H1 (cell line): ENCODE results near the gene ADORA1. TPM values are rescaled to one million over a fixed set of nuclear protein-coding genes. Genes with fewer than 3 reads are reported as not detected.

ENCODE experiments used
- CTCF ChIA-PET: fragments of 300-600 bp; sonication (Branson Sonifier 250); formaldehyde crosslinking; loops from one replicate; lab custom pipeline; 2021; ENCODE audit not compliant: partially characterized antibody; lab: Charles Lee
- POLR2A ChIA-PET: fragments of 300-600 bp; sonication (Branson Sonifier 250); formaldehyde crosslinking; loops from one replicate; lab custom pipeline; 2021; ENCODE audit warnings: inconsistent platforms; ENCODE audit not compliant: partially characterized antibody; lab: Charles Lee
- DNase-seq, 2 experiments: peaks; one replicate each; pipeline versions ENCODE4 v3.0.0 to v3.0.0-alpha.2; 2010 to 2022; ENCODE audit warnings: low spot score in 2 of 2, low read depth in 1 of 2, mixed read lengths in 1 of 2
- FAIRE-seq: peaks from 2 replicates; lab custom pipeline; 2011; peaks lifted over from hg19 to GRCh38; lab: Jason Lieb, UNC
- H2AFZ ChIP-seq: 2 replicates; pipeline ENCODE4 v1.8.1; 2012; ENCODE audit warnings: low read length, inconsistent platforms
- H2AK5ac ChIP-seq: 2 replicates; pipeline ENCODE4 v1.6.1; 2013; ENCODE audit warnings: low read depth, low read length
- H2BK120ac ChIP-seq: replicated peaks from 2 replicates; pipeline ENCODE3; 2013; ENCODE audit warnings: low read depth, low read length, inconsistent platforms
- H2BK12ac ChIP-seq: 2 replicates; pipeline ENCODE4 v1.6.1; 2013; ENCODE audit warnings: low read depth, low read length
- H2BK15ac ChIP-seq: 2 replicates; pipeline ENCODE4 v1.6.1; 2013; ENCODE audit warnings: low read length
- H2BK20ac ChIP-seq: 2 replicates; pipeline ENCODE4 v1.6.1; 2013; ENCODE audit warnings: low read length
- H2BK5ac ChIP-seq: 2 replicates; pipeline ENCODE4 v1.6.1; 2013; ENCODE audit warnings: low read depth, low read length
- H3K14ac ChIP-seq: 2 replicates; pipeline ENCODE4 v1.6.1; 2013; ENCODE audit warnings: inconsistent platforms; ENCODE audit not compliant: insufficient read length
- H3K18ac ChIP-seq: 2 replicates; pipeline ENCODE4 v1.6.1; 2013; ENCODE audit warnings: low read length; ENCODE audit errors: extremely low read depth
- H3K23ac ChIP-seq: 2 replicates; pipeline ENCODE4 v1.6.1; 2013; ENCODE audit warnings: inconsistent platforms; ENCODE audit not compliant: insufficient read length
- H3K23me2 ChIP-seq: 2 replicates; pipeline ENCODE4 v1.6.1; 2013; ENCODE audit warnings: low read depth, low read length
- H3K27ac ChIP-seq: 2 replicates; pipeline ENCODE4 v1.6.1; 2011; ENCODE audit warnings: low read depth, low read length, inconsistent platforms
- H3K27me3 ChIP-seq, 4 experiments: replicated peaks in 1 of 4; 1 replicate in 1 of 4; 2 replicates in 3 of 4; pipeline versions ENCODE4 v1.6.1 to v1.8.1; 2011 to 2013; ENCODE audit warnings: low read length in 3 of 4, mild to moderate bottlenecking in 3 of 4, inconsistent platforms in 2 of 4, mixed read lengths in 2 of 4, moderate library complexity in 1 of 4; ENCODE audit not compliant: control insufficient read depth in 3 of 4, insufficient read depth in 3 of 4; ENCODE audit errors: extremely low read depth in 1 of 4
- H3K36me3 ChIP-seq, 4 experiments: 2 replicates each; pipeline versions ENCODE4 v1.6.1 to v1.8.1; 2011 to 2013; ENCODE audit warnings: mild to moderate bottlenecking in 4 of 4, low read length in 3 of 4, moderate library complexity in 2 of 4, control low read depth in 1 of 4, inconsistent platforms in 1 of 4; ENCODE audit not compliant: insufficient read depth in 4 of 4, control insufficient read depth in 2 of 4
- H3K4ac ChIP-seq: replicated peaks from 2 replicates; pipeline ENCODE3; 2013; ENCODE audit warnings: low read length, low read depth, mixed read lengths, inconsistent platforms; ENCODE audit not compliant: insufficient read length
- H3K4me1 ChIP-seq, 4 experiments: replicated peaks in 1 of 4; 1 replicate in 1 of 4; 2 replicates in 3 of 4; pipeline versions ENCODE4 v1.6.1 to v1.8.1; 2011 to 2013; ENCODE audit warnings: low read length in 3 of 4, inconsistent platforms in 2 of 4, mixed read lengths in 1 of 4; ENCODE audit not compliant: insufficient read depth in 4 of 4, control insufficient read depth in 3 of 4
- H3K4me2 ChIP-seq, 2 experiments: 2 replicates each; pipeline versions ENCODE4 v1.6.1 to v1.8.1; 2011 to 2013; ENCODE audit warnings: low read depth in 2 of 2, low read length in 2 of 2, control low read depth in 1 of 2, inconsistent platforms in 1 of 2, mild to moderate bottlenecking in 1 of 2; ENCODE audit not compliant: insufficient read depth in 1 of 2
- H3K4me3 ChIP-seq, 4 experiments: fragments of 200-600, 300-600 bp in 1 of 4; sonication (generic), shearing (Covaris generic), sonication (Bioruptor Twin) in 1 of 4; 2 replicates each; pipeline versions ENCODE4 v1.5.1 to v1.8.1; 2011 to 2016; ENCODE audit warnings: low read length in 4 of 4, low read depth in 3 of 4, control low read depth in 2 of 4, inconsistent platforms in 2 of 4, mild to moderate bottlenecking in 2 of 4, mixed read lengths in 1 of 4, moderate library complexity in 1 of 4; ENCODE audit not compliant: insufficient read depth in 2 of 4; ENCODE audit errors: extremely low read depth in 1 of 4
- H3K56ac ChIP-seq: replicated peaks from 2 replicates; pipeline ENCODE3; 2013; ENCODE audit warnings: low read depth, mild to moderate bottlenecking, mixed read lengths, low read length, inconsistent platforms; ENCODE audit not compliant: insufficient read length
- H3K79me1 ChIP-seq: 2 replicates; pipeline ENCODE4 v1.6.1; 2013; ENCODE audit warnings: low read depth, low read length, control low read depth
- H3K79me2 ChIP-seq, 2 experiments: 2 replicates each; pipeline versions ENCODE4 v1.6.1 to v1.8.1; 2012 to 2013; ENCODE audit warnings: low read length in 2 of 2, mild to moderate bottlenecking in 2 of 2, inconsistent platforms in 1 of 2; ENCODE audit not compliant: insufficient read depth in 2 of 2, control insufficient read depth in 1 of 2
- H3K9ac ChIP-seq, 4 experiments: replicated peaks in 1 of 4; 1 replicate in 1 of 4; 2 replicates in 3 of 4; pipeline versions ENCODE4 v1.6.1 to v1.8.1; 2011 to 2013; ENCODE audit warnings: low read depth in 3 of 4, low read length in 3 of 4, control low read depth in 2 of 4, mild to moderate bottlenecking in 2 of 4, moderate library complexity in 2 of 4, inconsistent platforms in 1 of 4; ENCODE audit errors: extremely low read depth in 1 of 4
- H3K9me3 ChIP-seq, 2 experiments: 2 replicates each; pipeline versions ENCODE4 v1.6.1 to v1.8.1; 2012 to 2013; ENCODE audit warnings: mild to moderate bottlenecking in 2 of 2, moderate library complexity in 2 of 2, control low read depth in 1 of 2, inconsistent platforms in 1 of 2, low read depth in 1 of 2, low read length in 1 of 2, mixed read lengths in 1 of 2; ENCODE audit not compliant: insufficient read depth in 2 of 2
- H4K20me1 ChIP-seq, 2 experiments: replicated peaks in 1 of 2; 2 replicates each; pipeline versions ENCODE3 to v1.8.1; 2011 to 2013; ENCODE audit warnings: inconsistent platforms in 2 of 2, low read length in 2 of 2, mild to moderate bottlenecking in 1 of 2; ENCODE audit not compliant: insufficient read depth in 2 of 2, control insufficient read depth in 1 of 2
- H4K5ac ChIP-seq: 2 replicates; pipeline ENCODE4 v1.6.1; 2013; ENCODE audit warnings: low read length, low read depth, mixed read lengths, inconsistent platforms; ENCODE audit not compliant: insufficient read length
- H4K8ac ChIP-seq: 2 replicates; pipeline ENCODE4 v1.8.0; 2013; ENCODE audit warnings: mild to moderate bottlenecking, moderate library complexity, low read length, inconsistent platforms; ENCODE audit not compliant: insufficient read depth; ENCODE audit errors: extremely low read depth
- H4K91ac ChIP-seq: replicated peaks from 2 replicates; pipeline ENCODE3; 2013; ENCODE audit warnings: low read length, mixed read lengths, inconsistent platforms; ENCODE audit not compliant: insufficient read length
- CBX8 ChIP-seq: fragments of 300-800, 300-1000 bp; sonication (generic); IDR thresholded peaks from 2 replicates; pipeline ENCODE4 v1.7.1; 2016; ENCODE audit warnings: low read depth, low read length, borderline replicate concordance
- CTCF ChIP-seq, 3 experiments: IDR thresholded peaks; 1 replicate in 2 of 3; 2 replicates in 1 of 3; pipeline versions ENCODE4 v1.5.1 to v1.6.1; 2011; ENCODE audit warnings: low read length in 3 of 3, mild to moderate bottlenecking in 3 of 3, inconsistent platforms in 2 of 3, low read depth in 1 of 3, moderate library complexity in 1 of 3; ENCODE audit not compliant: insufficient read depth in 1 of 3; ENCODE audit errors: control extremely low read depth in 1 of 3
- RAD21 ChIP-seq, 2 experiments: IDR thresholded peaks in 1 of 2; conservative IDR thresholded peaks in 1 of 2; 2 replicates each; pipeline ENCODE4 v1.6.1; 2011; ENCODE audit warnings: low read depth in 2 of 2, low read length in 2 of 2, improper control_type of control experiment in 1 of 2, inconsistent platforms in 1 of 2, mild to moderate bottlenecking in 1 of 2, moderate library complexity in 1 of 2
- WGBS, 2 experiments: shearing (Covaris generic) in 1 of 2; methylation state at CpG; one replicate each; pipeline versions ENCODE4 v1.1.6 to v1.1.7; 2013 to 2015; ENCODE audit warnings: low lambda C conversion rate in 2 of 2, mixed read lengths in 2 of 2, inconsistent platforms in 1 of 2, low coverage in 1 of 2, missing lambda C conversion rate in 1 of 2; ENCODE audit not compliant: insufficient replicate concordance in 2 of 2, insufficient coverage in 1 of 2, insufficient read length in 1 of 2; ENCODE audit errors: extremely low coverage in 1 of 2, missing lambda C conversion rate in 1 of 2; 5-methylcytosine and 5-hydroxymethylcytosine counted together
- polyA plus RNA-seq, 7 experiments: library from polyadenylated mRNA; depleted of rRNA in 3 of 7; stranded (reverse) in 5 of 7; unstranded in 2 of 7; fragments of >200 nt in 5 of 7; fragments of 200-250 nt in 2 of 7; gene quantifications; 1 replicate in 5 of 7; 2 replicates in 1 of 7; 4 replicates in 1 of 7; pipeline versions ENCODE4 v1.2.1 to v1.2.3, GENCODE V29; 2011 to 2013; ENCODE audit warnings: missing spikeins in 2 of 7, mixed read lengths in 2 of 7
- total RNA-seq: library from RNA; stranded (reverse); fragmentation: NEBNext Ultra II Directional; extraction: Animal tissue kit (Norgen Biotek cat#: 25700); gene quantifications from 2 replicates; pipeline ENCODE4 v1.2.1, GENCODE V29; 2021

ADORA1 gene
- total and polyA plus RNA-seq, 2 of the 8 experiments (the other 6 are each of a cell fraction or from before 2014, with no cell fraction given): 3.3 to 6.7 TPM

- FAIRE-seq (no peak), DNase-seq (peak in 1 of 2 experiments; percentile 45)
- Histone ChIP-seq H2AK5ac (no peak overlapping the region), H2AFZ (0 out of 2 replicates have a peak overlapping the region, but pooled peaks have one; percentile 29), H3K79me1 (no peaks in the 10 kb centered on the region), H3K9ac (no peak overlapping the region), H3K36me3 (no peaks in the 10 kb centered on the region), H3K4me3 (no peak overlapping the region), H4K91ac (no peak overlapping the region), H3K18ac (no peak overlapping the region), H2BK5ac (no peak overlapping the region), H3K4me2 (no peak overlapping the region), H3K23me2 (peaks cover 1% of the 10 kb centered on the region; the same call in 1 of the 2 replicates), H2BK20ac (no peak overlapping the region), H4K8ac (no peak overlapping the region), H3K27ac (no peak overlapping the region), H3K56ac (no peak overlapping the region), H2BK15ac (no peak overlapping the region), H3K9me3 (peaks cover 0 to 5% of the 10 kb centered on the region in 2 experiments; a peak in 1 of 4 replicates), H2BK120ac (no peak overlapping the region), H4K20me1 (no peaks in the 10 kb centered on the region), H4K5ac (no peak overlapping the region), H3K4ac (no peak overlapping the region), H3K27me3 (0 out of 7 replicates have a peak, but pooled peaks cover 0 to 2% (median 0%) of the 10 kb centered on the region in 4 experiments), H3K4me1 (peaks cover 0 to 3% (median 0%) of the 10 kb centered on the region in 4 experiments; a peak in 1 of 7 replicates), H3K23ac (no peak overlapping the region), H3K79me2 (no peaks in the 10 kb centered on the region), H3K14ac (no peak overlapping the region), H2BK12ac (no peak overlapping the region)
- ChIA-PET CTCF (interaction anchor here (0.5 to 16.4 kb wide), 9 partner anchors 8 to 1572 kb away, joined by 3 to 275 read pairs (median 4); partner anchors contain the start of gene ADORA1), POLR2A (no interaction called here)
- TF ChIP-seq RAD21 (IDR thresholded peaks at IDR 0.05 in 1 of 2, conservative IDR thresholded peaks at IDR 0.05 in 1 of 2; ENCODE audit: low read depth in 2 of 2, low read length in 2 of 2) (peak in 1 of 2 experiments; percentile 24; a peak in 1 of 4 replicates), CBX8 (no peak), CTCF (IDR thresholded peaks at IDR 0.05; ENCODE audit: control extremely low read depth in 1 of 3, insufficient read depth in 1 of 3, low read depth in 1 of 3, low read length in 3 of 3) (peak; percentile 16 to 27 (median 25))
- 82% methylated on average over 7 of the region's 7 CpGs; no CpG with 5 or more reads in 1 of the 2 experiments for WGBS, 2 experiments
These were observed 37.9 kb upstream of the ADORA1 start for GRCh38 chr1:203089651-203090045.
